A549 (cell line): ENCODE data around the gene ATXN10.

Experiments used
- BHLHE40 ChIP-seq: IDR thresholded peaks from 2 replicates; pipeline ENCODE4 v1.6.1; 2012; ENCODE audit warnings: low read depth, low read length, inconsistent platforms
- JUN ChIP-seq, 2 experiments: fragments of >200 bp; sonication (Bioruptor Twin); formaldehyde crosslinking; IDR thresholded peaks; 2 replicates in 1 of 2; 3 replicates in 1 of 2; pipeline ENCODE4 v1.6.1; 2016 to 2017
- TP53 ChIP-seq: fragments of 250-450 bp; sonication (Bioruptor Pico); IDR thresholded peaks from 2 replicates; pipeline ENCODE4 v1.5.0; 2021; ENCODE audit warnings: mild to moderate bottlenecking, moderate library complexity
- TF ChIP-seq, protein P1 (sequence below): fragments of 200-600 bp; sonication (generic); IDR thresholded peaks from 2 replicates; pipeline ENCODE4 v1.6.1; 2016; ENCODE audit warnings: antibody characterized with exemption, mild to moderate bottlenecking, moderate library complexity

DNA sequence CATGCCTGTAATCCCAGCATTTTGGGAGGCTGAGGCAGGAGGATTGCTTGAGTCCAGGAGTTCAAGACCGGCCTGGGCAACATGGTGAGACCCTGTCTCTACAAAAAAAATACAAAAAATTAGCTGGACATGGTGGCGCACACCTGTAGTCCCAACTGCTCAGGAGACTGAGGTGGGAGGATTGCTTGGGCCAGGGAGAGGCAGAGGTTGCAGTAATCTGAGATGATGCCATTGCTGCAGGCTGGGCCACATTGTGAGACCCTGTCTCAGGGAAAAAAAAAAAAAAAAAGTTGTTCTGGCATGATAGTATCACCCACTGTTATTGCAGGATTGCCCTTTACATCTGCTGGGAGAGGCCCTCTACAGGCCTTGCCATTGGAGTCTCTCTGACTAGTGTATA lies 18.4 kb downstream of the ATXN10 start:
- TF ChIP-seq TP53 (CRISPR knock-in tag): no peak
- TF ChIP-seq, protein P1, sequence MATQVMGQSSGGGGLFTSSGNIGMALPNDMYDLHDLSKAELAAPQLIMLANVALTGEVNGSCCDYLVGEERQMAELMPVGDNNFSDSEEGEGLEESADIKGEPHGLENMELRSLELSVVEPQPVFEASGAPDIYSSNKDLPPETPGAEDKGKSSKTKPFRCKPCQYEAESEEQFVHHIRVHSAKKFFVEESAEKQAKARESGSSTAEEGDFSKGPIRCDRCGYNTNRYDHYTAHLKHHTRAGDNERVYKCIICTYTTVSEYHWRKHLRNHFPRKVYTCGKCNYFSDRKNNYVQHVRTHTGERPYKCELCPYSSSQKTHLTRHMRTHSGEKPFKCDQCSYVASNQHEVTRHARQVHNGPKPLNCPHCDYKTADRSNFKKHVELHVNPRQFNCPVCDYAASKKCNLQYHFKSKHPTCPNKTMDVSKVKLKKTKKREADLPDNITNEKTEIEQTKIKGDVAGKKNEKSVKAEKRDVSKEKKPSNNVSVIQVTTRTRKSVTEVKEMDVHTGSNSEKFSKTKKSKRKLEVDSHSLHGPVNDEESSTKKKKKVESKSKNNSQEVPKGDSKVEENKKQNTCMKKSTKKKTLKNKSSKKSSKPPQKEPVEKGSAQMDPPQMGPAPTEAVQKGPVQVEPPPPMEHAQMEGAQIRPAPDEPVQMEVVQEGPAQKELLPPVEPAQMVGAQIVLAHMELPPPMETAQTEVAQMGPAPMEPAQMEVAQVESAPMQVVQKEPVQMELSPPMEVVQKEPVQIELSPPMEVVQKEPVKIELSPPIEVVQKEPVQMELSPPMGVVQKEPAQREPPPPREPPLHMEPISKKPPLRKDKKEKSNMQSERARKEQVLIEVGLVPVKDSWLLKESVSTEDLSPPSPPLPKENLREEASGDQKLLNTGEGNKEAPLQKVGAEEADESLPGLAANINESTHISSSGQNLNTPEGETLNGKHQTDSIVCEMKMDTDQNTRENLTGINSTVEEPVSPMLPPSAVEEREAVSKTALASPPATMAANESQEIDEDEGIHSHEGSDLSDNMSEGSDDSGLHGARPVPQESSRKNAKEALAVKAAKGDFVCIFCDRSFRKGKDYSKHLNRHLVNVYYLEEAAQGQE: no peak
- no peak for TF ChIP-seq JUN (IDR thresholded peaks at IDR 0.05)
- TF ChIP-seq BHLHE40: no peak
